ACC112 (cell line): Measurements from ENCODE around the gene STX18.
"Not testable (repeated sequence)": the region's sequence is repeated elsewhere in the genome, so short reads cannot be mapped to it uniquely, and the experiment has no call there.

ENCODE experiments used
- H2AFZ ChIP-seq: fragments of 200-600 bp; sonication (generic); one replicate; pipeline ENCODE4 v1.6.0; 2017; ENCODE audit warnings: antibody characterized with exemption, low read length; ENCODE audit not compliant: unreplicated experiment
- H3K27ac ChIP-seq: fragments of 200-600 bp; sonication (generic); 2 replicates; pipeline ENCODE4 v1.5.1; 2014; ENCODE audit warnings: low read depth, mild to moderate bottlenecking, antibody characterized with exemption, low read length, moderate library complexity
- H3K27me3 ChIP-seq: fragments of 200-600 bp; sonication (generic); 2 replicates; pipeline ENCODE4 v1.6.1; 2014; ENCODE audit warnings: mild to moderate bottlenecking, antibody characterized with exemption, low read length, moderate library complexity, mixed read lengths; ENCODE audit not compliant: insufficient read depth
- H3K36me3 ChIP-seq: fragments of 200-600 bp; sonication (generic); 2 replicates; pipeline ENCODE4 v1.6.1; 2016; ENCODE audit warnings: mild to moderate bottlenecking, antibody characterized with exemption, low read length, moderate library complexity, mixed read lengths; ENCODE audit not compliant: insufficient read depth
- H3K4me1 ChIP-seq: fragments of 200-600 bp; sonication (generic); one replicate; pipeline ENCODE4 v1.6.1; 2016; ENCODE audit warnings: low read length, mixed read lengths; ENCODE audit not compliant: insufficient read depth, unreplicated experiment, control insufficient read depth
- H3K4me3 ChIP-seq: fragments of 200-600 bp; sonication (generic); 2 replicates; pipeline ENCODE4 v1.5.1; 2014; ENCODE audit warnings: mild to moderate bottlenecking, low read depth, low read length
- H3K79me2 ChIP-seq: fragments of 200-600 bp; sonication (generic); one replicate; pipeline ENCODE4 v1.6.0; 2016; ENCODE audit warnings: low read length; ENCODE audit not compliant: control insufficient read depth, unreplicated experiment, insufficient read depth

The STX18 gene

DNA sequence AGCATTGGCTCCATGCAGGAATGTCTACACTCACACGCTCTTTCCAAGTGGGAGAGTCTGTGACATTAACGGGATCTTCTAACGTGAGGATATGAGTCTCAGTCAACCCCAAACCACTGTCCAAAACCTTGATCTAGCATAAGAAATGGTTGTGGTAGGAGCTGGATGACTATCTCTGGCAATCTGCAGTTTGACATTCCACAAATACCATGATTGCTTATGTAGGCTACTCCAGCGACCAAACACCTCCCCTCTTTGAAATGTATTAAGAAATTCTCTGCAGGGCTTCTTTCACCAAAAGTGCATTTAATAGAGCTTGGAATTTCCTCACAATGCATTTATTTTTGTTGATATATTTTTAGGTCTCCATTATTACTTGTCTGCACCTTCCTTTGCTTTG lies 14.1 kb upstream of the STX18 start:
- Histone ChIP-seq H3K27me3 (no peaks in the 10 kb centered on the region), H2AFZ (no peak overlapping the region), H3K4me3 (0 out of 2 replicates have a peak overlapping the region, but pooled peaks have one; percentile 12), H3K27ac (no peak overlapping the region), H3K36me3 (no peaks in the 10 kb centered on the region), H3K4me1 (peaks cover 20% of the 10 kb centered on the region), H3K79me2 (no peaks in the 10 kb centered on the region)

DNA sequence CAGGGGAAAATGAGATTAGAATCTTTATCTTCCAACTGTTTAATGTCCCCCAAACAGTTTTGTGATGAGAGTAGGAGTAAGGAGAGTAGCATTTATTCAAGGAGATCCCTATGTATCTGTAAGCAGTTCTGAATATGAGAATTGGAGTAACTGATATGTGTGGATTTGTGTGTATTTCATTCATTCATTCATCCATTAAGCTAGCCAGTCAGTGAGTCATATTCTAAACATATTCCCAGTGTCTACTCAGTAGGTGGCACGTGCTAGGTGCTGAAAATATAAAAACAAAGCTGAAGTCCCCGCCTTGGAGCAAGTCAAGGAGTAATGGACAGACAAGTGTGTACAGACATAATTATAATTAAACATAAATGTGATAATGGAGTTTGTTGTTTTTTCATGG lies 12.4 kb upstream of the STX18 start:
- Histone ChIP-seq H3K36me3 (no peaks in the 10 kb centered on the region), H3K4me3 (no peak overlapping the region), H3K4me1 (peaks cover 11% of the 10 kb centered on the region), H3K27me3 (no peaks in the 10 kb centered on the region), H3K27ac (no peak overlapping the region), H3K79me2 (no peaks in the 10 kb centered on the region), H2AFZ (no peak overlapping the region)

DNA sequence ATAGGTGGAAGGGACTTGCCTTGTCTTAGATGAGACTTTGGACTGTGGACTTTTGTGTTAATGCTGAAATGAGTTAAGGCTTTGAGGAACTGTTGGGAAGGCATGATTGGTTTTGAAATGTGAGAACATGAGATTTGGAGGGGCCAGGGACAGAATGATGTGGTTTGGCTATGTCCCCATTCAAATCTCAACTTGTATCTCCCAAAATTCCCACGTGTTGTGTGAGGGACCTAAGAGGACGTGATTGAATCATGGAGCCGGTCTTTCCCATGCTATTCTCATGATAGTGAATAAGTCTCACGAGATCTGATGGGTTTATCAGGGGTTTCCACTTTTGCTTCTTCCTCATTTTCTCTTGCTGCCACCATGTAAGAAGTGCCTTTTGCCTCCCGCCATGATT lies 10.2 kb upstream of the STX18 start:
- not testable (repeated sequence) for H3K36me3 ChIP-seq, H2AFZ ChIP-seq, H3K27me3 ChIP-seq

DNA sequence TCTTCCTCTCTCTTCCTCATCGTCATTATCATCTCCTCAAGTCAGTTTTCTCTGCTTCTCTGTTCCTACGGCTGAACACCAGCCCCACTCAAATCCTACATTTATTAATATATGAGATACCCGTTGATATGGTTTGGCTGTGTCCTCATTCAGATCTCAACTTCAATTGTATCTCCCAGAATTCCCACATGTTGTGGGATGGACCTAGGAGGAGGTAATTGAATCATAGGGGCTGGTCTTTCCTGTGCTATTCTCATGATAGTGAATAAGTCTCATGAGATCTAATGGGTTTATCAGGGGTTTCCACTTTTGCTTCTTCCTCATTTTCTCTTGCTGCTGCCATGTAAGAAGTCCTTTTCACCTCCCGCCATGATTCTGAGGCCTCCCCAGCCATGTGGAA lies 8.3 kb upstream of the STX18 start:
- not testable (repeated sequence) for H3K27me3 ChIP-seq, H3K79me2 ChIP-seq, H3K27ac ChIP-seq, H3K36me3 ChIP-seq, H3K4me3 ChIP-seq, H3K4me1 ChIP-seq, H2AFZ ChIP-seq

More for the DNA sequence above, 10.2 kb upstream of the STX18 start:
- H3K27ac ChIP-seq, H3K79me2 ChIP-seq, H3K4me3 ChIP-seq: not testable (repeated sequence)
- peaks cover 11% of the 10 kb centered on the region for H3K4me1 ChIP-seq

DNA sequence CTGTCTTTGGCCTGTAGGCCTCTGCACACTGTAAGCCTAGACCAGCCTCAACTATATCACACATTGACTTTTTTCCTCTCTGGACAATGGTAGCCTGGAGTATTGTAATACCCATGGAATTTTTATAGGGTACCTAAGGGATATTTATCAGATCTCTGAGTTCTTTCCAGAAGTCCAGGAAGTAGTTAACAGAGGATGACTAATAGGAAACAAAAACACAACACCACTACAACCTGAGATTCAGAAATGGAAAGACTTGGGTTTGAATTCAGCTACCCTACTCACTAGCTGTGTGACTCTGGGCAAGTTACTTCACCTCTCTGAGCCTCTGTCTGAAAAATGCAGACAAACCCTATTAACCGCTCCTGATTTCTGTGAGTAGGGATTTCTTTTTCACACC lies 7.7 kb upstream of the STX18 start:
- Histone ChIP-seq H3K4me3 (no peak overlapping the region), H3K27me3 (no peaks in the 10 kb centered on the region), H2AFZ (no peak overlapping the region), H3K4me1 (no peaks in the 10 kb centered on the region), H3K79me2 (no peaks in the 10 kb centered on the region), H3K27ac (no peak overlapping the region), H3K36me3 (no peaks in the 10 kb centered on the region)

DNA sequence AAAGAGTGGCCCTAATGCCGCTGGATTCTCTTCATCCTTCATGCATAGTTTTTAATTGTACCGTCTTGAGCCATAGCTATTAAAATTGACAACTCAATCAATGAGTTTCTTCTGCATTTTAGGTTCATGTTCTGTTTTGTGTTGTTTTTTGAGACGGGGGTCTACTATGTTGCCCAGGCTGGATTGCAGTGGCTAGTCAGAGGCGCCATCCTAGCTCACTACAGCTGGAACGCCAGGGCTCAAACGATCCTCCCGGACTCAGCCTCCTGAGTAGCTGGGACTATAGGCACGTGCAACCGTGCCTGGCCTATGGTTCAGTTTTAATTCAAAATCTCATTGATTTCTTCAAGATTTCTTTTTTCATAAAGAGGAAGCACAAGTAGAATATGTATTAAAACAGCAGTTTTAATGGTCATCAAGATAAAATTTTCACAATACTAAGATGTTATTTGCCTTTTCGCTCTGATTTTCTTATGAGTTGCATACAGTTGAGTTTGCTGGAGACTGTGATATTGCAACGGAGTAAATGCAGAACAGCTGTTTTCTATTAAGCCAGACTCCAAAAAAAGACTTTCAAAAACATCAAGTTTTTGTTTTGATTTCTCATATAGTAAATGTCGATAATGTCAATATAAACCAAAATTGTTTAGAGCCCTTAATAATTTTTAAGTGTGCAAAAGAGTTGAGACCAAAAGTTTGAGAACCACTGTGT lies 1.1 kb upstream of the STX18 start:
- Histone ChIP-seq H3K4me3 (peak overlapping the region; percentile 92), H3K36me3 (no peaks in the 10 kb centered on the region), H3K4me1 (peaks cover 16% of the 10 kb centered on the region), H2AFZ (peak overlapping the region; percentile 100), H3K79me2 (peaks cover 50% of the 10 kb centered on the region), H3K27me3 (no peaks in the 10 kb centered on the region), H3K27ac (no peak overlapping the region)

DNA sequence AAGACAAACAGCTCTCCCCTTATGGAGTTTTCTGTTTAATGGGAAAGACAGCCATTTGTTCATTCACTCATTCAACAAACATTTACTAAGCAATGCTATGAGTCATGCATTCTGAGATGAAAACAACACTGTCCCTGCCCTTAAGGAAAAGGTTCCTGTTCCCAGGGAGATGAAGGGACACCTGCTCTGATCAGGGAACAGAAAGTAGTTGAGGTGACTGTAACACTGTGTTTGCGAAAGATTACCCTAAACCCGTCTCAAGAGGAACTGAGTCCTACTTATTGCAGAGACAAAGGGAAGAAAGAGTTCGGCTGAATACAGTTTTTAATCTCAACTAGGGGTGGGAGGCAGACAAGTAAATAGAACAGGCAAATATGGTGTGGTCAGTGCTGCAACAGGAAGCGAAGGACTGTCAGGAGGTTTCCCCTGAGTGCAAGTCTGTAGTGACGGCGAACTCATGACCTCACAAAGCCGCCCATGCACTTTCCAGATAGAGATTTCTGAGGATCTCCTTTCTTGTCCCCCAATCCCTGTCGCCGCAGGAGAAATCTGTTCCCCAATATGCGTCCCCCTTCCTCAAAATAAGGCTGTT lies 712 bp downstream of the STX18 start:
- H3K27ac ChIP-seq = peak overlapping the region; percentile 69
- peaks cover 66% of the 10 kb centered on the region for H3K79me2 ChIP-seq
- peak overlapping the region; percentile 66 for H2AFZ ChIP-seq
- H3K27me3 ChIP-seq = no peaks in the 10 kb centered on the region
- H3K36me3 ChIP-seq = no peaks in the 10 kb centered on the region
- H3K4me1 ChIP-seq = peaks cover 16% of the 10 kb centered on the region
- H3K4me3 ChIP-seq = peak overlapping the region; percentile 92

DNA sequence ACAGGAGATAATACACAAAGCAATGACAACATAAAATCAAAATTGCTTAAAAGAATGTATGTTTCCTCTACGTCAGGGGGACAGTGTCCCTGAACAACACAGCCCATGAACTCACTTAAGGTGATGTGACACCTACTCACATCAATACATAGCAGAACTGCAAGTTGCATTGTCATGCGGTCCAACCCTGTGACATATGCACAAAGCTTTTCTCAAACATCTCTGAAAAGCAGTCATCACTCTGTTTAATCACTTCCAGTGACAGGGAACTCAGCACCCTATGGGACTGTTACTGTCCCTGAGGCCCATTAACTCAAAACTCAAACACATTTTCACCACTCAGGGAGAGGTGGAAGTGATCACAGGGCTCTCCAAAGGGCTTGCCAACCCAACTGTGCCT lies 2.4 kb downstream of the STX18 start:
- no peaks in the 10 kb centered on the region for H3K27me3 ChIP-seq
- H3K27ac ChIP-seq = no peak overlapping the region
- no peak overlapping the region for H3K4me3 ChIP-seq
- H2AFZ ChIP-seq = no peak overlapping the region
- no peaks in the 10 kb centered on the region for H3K36me3 ChIP-seq
- peaks cover 82% of the 10 kb centered on the region for H3K79me2 ChIP-seq
- H3K4me1 ChIP-seq = peaks cover 16% of the 10 kb centered on the region

DNA sequence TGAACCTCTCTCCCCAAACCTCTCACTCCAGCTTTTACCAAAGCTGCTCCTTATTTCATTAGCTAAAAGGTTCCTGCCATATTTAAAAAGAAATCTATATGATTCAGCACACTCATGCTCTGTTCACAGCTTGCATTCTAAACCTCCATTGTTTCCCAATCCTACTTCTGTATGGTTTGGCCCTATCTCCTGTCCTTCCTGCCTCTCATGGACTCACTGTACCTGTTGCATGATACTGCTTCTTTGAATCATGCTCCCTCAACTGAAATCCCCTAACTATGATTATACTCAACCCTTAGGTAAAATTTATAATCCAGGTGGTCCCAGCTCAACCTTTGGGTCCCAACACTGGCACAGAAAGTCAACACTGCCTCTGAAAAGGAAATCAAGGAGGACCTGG lies 6.3 kb downstream of the STX18 start:
- peaks cover 74% of the 10 kb centered on the region for H3K79me2 ChIP-seq
- H3K27ac ChIP-seq = no peak overlapping the region

DNA sequence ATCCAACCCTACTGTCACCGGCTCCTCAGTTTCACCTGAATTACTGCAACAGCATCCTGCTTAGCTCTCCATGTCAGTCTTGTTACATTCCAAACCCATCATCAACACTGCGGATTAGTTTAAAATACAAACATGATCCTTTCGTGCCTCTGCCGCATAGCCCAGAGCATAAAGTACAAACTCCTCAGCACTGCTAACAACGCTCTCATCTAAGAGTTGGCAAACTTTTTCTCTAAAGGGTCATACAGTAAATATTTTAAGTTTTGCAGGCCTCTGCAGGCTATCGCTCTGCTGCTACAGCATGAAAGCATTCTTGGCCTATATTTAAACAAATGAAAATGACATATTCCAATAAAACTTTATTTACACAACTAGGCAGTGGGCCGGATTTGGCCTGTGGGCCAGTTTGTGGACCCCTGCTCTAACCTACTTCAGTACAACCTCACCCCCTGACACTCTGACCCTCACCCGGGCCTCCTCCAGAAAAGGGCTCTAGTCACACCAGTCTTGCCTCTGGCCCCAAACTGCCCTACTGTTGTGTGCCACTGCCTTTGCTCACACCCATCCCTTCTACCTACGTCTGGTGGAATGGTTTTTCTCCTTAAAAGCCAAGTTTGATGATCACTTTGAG lies 7.2 kb downstream of the STX18 start:
- no peaks in the 10 kb centered on the region for H3K36me3 ChIP-seq
- no peaks in the 10 kb centered on the region for H3K27me3 ChIP-seq
- peaks cover 64% of the 10 kb centered on the region for H3K79me2 ChIP-seq
- H3K4me3 ChIP-seq = no peak overlapping the region
- H2AFZ ChIP-seq = no peak overlapping the region
- H3K4me1 ChIP-seq = no peaks in the 10 kb centered on the region
- H3K27ac ChIP-seq = no peak overlapping the region

More for the DNA sequence above, 6.3 kb downstream of the STX18 start:
- H2AFZ ChIP-seq = no peak overlapping the region
- H3K27me3 ChIP-seq = no peaks in the 10 kb centered on the region
- H3K4me1 ChIP-seq = peaks cover 6% of the 10 kb centered on the region
- H3K36me3 ChIP-seq = no peaks in the 10 kb centered on the region
- no peak overlapping the region for H3K4me3 ChIP-seq
